Ovary (tissue), 3 donors: ENCODE results near the gene DMRTB1.

Source experiments
- EP300 ChIP-seq: sonication (generic); formaldehyde crosslinking; IDR thresholded peaks from one replicate; pipeline ENCODE4 v1.6.1; 2017; ENCODE audit warnings: antibody characterized with exemption
- POLR2A ChIP-seq: fragments of 450-650 bp; IDR thresholded peaks from one replicate; pipeline ENCODE4 v1.6.1; 2017; ENCODE audit warnings: antibody characterized with exemption, mild to moderate bottlenecking, moderate library complexity
- TF ChIP-seq, protein P1 (sequence below), 3 donors: fragments of 450-650 bp in 2 of 3; fragments of 200-600 bp in 1 of 3; IDR thresholded peaks; one replicate each; pipeline versions ENCODE4 v1.5.1 to v1.8.0; 2016 to 2022; ENCODE audit warnings: antibody characterized with exemption in 3 of 3, mild to moderate bottlenecking in 1 of 3
- donor health status: DM: no; HTN: no; CAD: no.

DNA sequence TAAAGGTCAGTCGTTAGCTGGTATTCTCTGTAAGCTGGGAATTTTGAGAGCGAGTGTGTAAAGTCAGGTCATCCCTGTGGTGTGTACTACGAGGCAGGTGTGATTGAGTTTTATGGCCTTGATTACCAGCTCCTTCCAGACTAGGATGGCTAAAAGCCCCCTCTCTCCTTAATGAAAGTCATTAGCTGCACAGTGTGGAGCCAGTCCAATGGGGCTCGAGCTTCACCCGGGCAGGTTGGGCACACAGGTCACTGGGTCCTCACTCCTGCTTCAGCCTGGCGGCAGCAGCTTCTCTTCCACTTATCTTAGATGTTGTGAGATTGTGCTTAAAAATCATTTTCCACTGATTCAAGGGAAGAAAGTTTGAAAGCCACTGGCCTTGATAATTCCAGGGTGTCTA is 3.0 kb downstream of the DMRTB1 start:
- TF ChIP-seq, protein P1, sequence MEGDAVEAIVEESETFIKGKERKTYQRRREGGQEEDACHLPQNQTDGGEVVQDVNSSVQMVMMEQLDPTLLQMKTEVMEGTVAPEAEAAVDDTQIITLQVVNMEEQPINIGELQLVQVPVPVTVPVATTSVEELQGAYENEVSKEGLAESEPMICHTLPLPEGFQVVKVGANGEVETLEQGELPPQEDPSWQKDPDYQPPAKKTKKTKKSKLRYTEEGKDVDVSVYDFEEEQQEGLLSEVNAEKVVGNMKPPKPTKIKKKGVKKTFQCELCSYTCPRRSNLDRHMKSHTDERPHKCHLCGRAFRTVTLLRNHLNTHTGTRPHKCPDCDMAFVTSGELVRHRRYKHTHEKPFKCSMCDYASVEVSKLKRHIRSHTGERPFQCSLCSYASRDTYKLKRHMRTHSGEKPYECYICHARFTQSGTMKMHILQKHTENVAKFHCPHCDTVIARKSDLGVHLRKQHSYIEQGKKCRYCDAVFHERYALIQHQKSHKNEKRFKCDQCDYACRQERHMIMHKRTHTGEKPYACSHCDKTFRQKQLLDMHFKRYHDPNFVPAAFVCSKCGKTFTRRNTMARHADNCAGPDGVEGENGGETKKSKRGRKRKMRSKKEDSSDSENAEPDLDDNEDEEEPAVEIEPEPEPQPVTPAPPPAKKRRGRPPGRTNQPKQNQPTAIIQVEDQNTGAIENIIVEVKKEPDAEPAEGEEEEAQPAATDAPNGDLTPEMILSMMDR (IDR thresholded peaks at IDR 0.05), result no peak
- TF ChIP-seq POLR2A, result no peak
- no peak for TF ChIP-seq EP300
